Pulmonary artery endothelial cell (primary cell): ENCODE measurements around the gene ELOVL2. TPM values are rescaled to one million over a fixed set of nuclear protein-coding genes. Genes with fewer than 3 reads are reported as not detected.
"Not testable (repeated sequence)": the region's sequence is repeated elsewhere in the genome, so short reads cannot be mapped to it uniquely, and the experiment has no call there.

Source experiments
- DNase-seq: peaks from one replicate; pipeline ENCODE4 v3.0.0-alpha.2; 2011; ENCODE audit warnings: low read depth, low spot score
- total RNA-seq: library from RNA; depleted of rRNA; stranded (reverse); fragments of >200 nt; gene quantifications from 2 replicates; pipeline ENCODE4 v1.2.3, GENCODE V29; 2014

Gene ELOVL2
- not detected in 2 replicates for total RNA-seq

- DNase-seq = no peak
Observed at GRCh38 chr6:11043961-11044711, at the start of gene ELOVL2. ELOVL2 (minus strand) TSS chr6:11044305; CDS start chr6:11044230, 75 bp downstream.

- no peak for DNase-seq
Observed at GRCh38 chr6:11093376-11093625, 49.2 kb upstream of the ELOVL2 start.

- DNase-seq = no peak
Observed at GRCh38 chr6:11092668-11093375, 48.7 kb upstream of the ELOVL2 start.

- not testable (repeated sequence) for DNase-seq
Observed at GRCh38 chr6:11091141-11091540, 47.0 kb upstream of the ELOVL2 start.

- DNase-seq = no peak
Observed at GRCh38 chr6:11089695-11090094, 45.6 kb upstream of the ELOVL2 start.

- not testable (repeated sequence) for DNase-seq
Observed at GRCh38 chr6:11087141-11087812, 43.2 kb upstream of the ELOVL2 start.

- DNase-seq = no peak
Observed at GRCh38 chr6:11085758-11086435, 41.8 kb upstream of the ELOVL2 start.

- no peak for DNase-seq
Observed at GRCh38 chr6:11083956-11084355, 39.9 kb upstream of the ELOVL2 start.

- no peak for DNase-seq
Observed at GRCh38 chr6:11083491-11083890, 39.4 kb upstream of the ELOVL2 start.

- DNase-seq = no peak
Observed at GRCh38 chr6:11080296-11080695, 36.2 kb upstream of the ELOVL2 start.

- DNase-seq = no peak
Observed at GRCh38 chr6:11078266-11078665, 34.2 kb upstream of the ELOVL2 start.

- no peak for DNase-seq
Observed at GRCh38 chr6:11076540-11076939, 32.4 kb upstream of the ELOVL2 start.

GRCh38 chr6:11072101-11072500 lies 28.0 kb upstream of the ELOVL2 start:
- DNase-seq = no peak

- DNase-seq = no peak
Observed at GRCh38 chr6:11069760-11070159, 25.7 kb upstream of the ELOVL2 start.

GRCh38 chr6:11067348-11067747 lies 23.2 kb upstream of the ELOVL2 start:
- no peak for DNase-seq

GRCh38 chr6:11066505-11067347 lies 22.6 kb upstream of the ELOVL2 start:
- DNase-seq = no peak

GRCh38 chr6:11065436-11066202 lies 21.5 kb upstream of the ELOVL2 start:
- no peak for DNase-seq

- DNase-seq = no peak
Observed at GRCh38 chr6:11064836-11065235, 20.7 kb upstream of the ELOVL2 start.

GRCh38 chr6:11062715-11063114 lies 18.6 kb upstream of the ELOVL2 start:
- DNase-seq = no peak

- DNase-seq = no peak
Observed at GRCh38 chr6:11062083-11062482, 18.0 kb upstream of the ELOVL2 start.
